H1 (cell line): Measurements from ENCODE around the gene TTC38. TPM values are rescaled to one million over a fixed set of nuclear protein-coding genes. Genes with fewer than 3 reads are reported as not detected.

Experiments used
- CTCF ChIA-PET: fragments of 300-600 bp; sonication (Branson Sonifier 250); formaldehyde crosslinking; loops from one replicate; lab custom pipeline; 2021; ENCODE audit not compliant: partially characterized antibody; lab: Charles Lee
- POLR2A ChIA-PET: fragments of 300-600 bp; sonication (Branson Sonifier 250); formaldehyde crosslinking; loops from one replicate; lab custom pipeline; 2021; ENCODE audit warnings: inconsistent platforms; ENCODE audit not compliant: partially characterized antibody; lab: Charles Lee
- DNase-seq, 2 experiments: peaks; one replicate each; pipeline versions ENCODE4 v3.0.0 to v3.0.0-alpha.2; 2010 to 2022; ENCODE audit warnings: low spot score in 2 of 2, low read depth in 1 of 2, mixed read lengths in 1 of 2
- FAIRE-seq: peaks from 2 replicates; lab custom pipeline; 2011; peaks lifted over from hg19 to GRCh38; lab: Jason Lieb, UNC
- H2AFZ ChIP-seq: 2 replicates; pipeline ENCODE4 v1.8.1; 2012; ENCODE audit warnings: low read length, inconsistent platforms
- H2AK5ac ChIP-seq: 2 replicates; pipeline ENCODE4 v1.6.1; 2013; ENCODE audit warnings: low read depth, low read length
- H2BK120ac ChIP-seq: replicated peaks from 2 replicates; pipeline ENCODE3; 2013; ENCODE audit warnings: low read depth, low read length, inconsistent platforms
- H2BK12ac ChIP-seq: 2 replicates; pipeline ENCODE4 v1.6.1; 2013; ENCODE audit warnings: low read depth, low read length
- H2BK15ac ChIP-seq: 2 replicates; pipeline ENCODE4 v1.6.1; 2013; ENCODE audit warnings: low read length
- H2BK20ac ChIP-seq: 2 replicates; pipeline ENCODE4 v1.6.1; 2013; ENCODE audit warnings: low read length
- H2BK5ac ChIP-seq: 2 replicates; pipeline ENCODE4 v1.6.1; 2013; ENCODE audit warnings: low read depth, low read length
- H3K14ac ChIP-seq: 2 replicates; pipeline ENCODE4 v1.6.1; 2013; ENCODE audit warnings: inconsistent platforms; ENCODE audit not compliant: insufficient read length
- H3K18ac ChIP-seq: 2 replicates; pipeline ENCODE4 v1.6.1; 2013; ENCODE audit warnings: low read length; ENCODE audit errors: extremely low read depth
- H3K23ac ChIP-seq: 2 replicates; pipeline ENCODE4 v1.6.1; 2013; ENCODE audit warnings: inconsistent platforms; ENCODE audit not compliant: insufficient read length
- H3K23me2 ChIP-seq: 2 replicates; pipeline ENCODE4 v1.6.1; 2013; ENCODE audit warnings: low read depth, low read length
- H3K27ac ChIP-seq: 2 replicates; pipeline ENCODE4 v1.6.1; 2011; ENCODE audit warnings: low read depth, low read length, inconsistent platforms
- H3K27me3 ChIP-seq, 4 experiments: replicated peaks in 1 of 4; 1 replicate in 1 of 4; 2 replicates in 3 of 4; pipeline versions ENCODE4 v1.6.1 to v1.8.1; 2011 to 2013; ENCODE audit warnings: low read length in 3 of 4, mild to moderate bottlenecking in 3 of 4, inconsistent platforms in 2 of 4, mixed read lengths in 2 of 4, moderate library complexity in 1 of 4; ENCODE audit not compliant: control insufficient read depth in 3 of 4, insufficient read depth in 3 of 4; ENCODE audit errors: extremely low read depth in 1 of 4
- H3K36me3 ChIP-seq, 4 experiments: 2 replicates each; pipeline versions ENCODE4 v1.6.1 to v1.8.1; 2011 to 2013; ENCODE audit warnings: mild to moderate bottlenecking in 4 of 4, low read length in 3 of 4, moderate library complexity in 2 of 4, control low read depth in 1 of 4, inconsistent platforms in 1 of 4; ENCODE audit not compliant: insufficient read depth in 4 of 4, control insufficient read depth in 2 of 4
- H3K4ac ChIP-seq: replicated peaks from 2 replicates; pipeline ENCODE3; 2013; ENCODE audit warnings: low read length, low read depth, mixed read lengths, inconsistent platforms; ENCODE audit not compliant: insufficient read length
- H3K4me1 ChIP-seq, 4 experiments: replicated peaks in 1 of 4; 1 replicate in 1 of 4; 2 replicates in 3 of 4; pipeline versions ENCODE4 v1.6.1 to v1.8.1; 2011 to 2013; ENCODE audit warnings: low read length in 3 of 4, inconsistent platforms in 2 of 4, mixed read lengths in 1 of 4; ENCODE audit not compliant: insufficient read depth in 4 of 4, control insufficient read depth in 3 of 4
- H3K4me2 ChIP-seq, 2 experiments: 2 replicates each; pipeline versions ENCODE4 v1.6.1 to v1.8.1; 2011 to 2013; ENCODE audit warnings: low read depth in 2 of 2, low read length in 2 of 2, control low read depth in 1 of 2, inconsistent platforms in 1 of 2, mild to moderate bottlenecking in 1 of 2; ENCODE audit not compliant: insufficient read depth in 1 of 2
- H3K4me3 ChIP-seq, 4 experiments: fragments of 200-600, 300-600 bp in 1 of 4; sonication (generic), shearing (Covaris generic), sonication (Bioruptor Twin) in 1 of 4; 2 replicates each; pipeline versions ENCODE4 v1.5.1 to v1.8.1; 2011 to 2016; ENCODE audit warnings: low read length in 4 of 4, low read depth in 3 of 4, control low read depth in 2 of 4, inconsistent platforms in 2 of 4, mild to moderate bottlenecking in 2 of 4, mixed read lengths in 1 of 4, moderate library complexity in 1 of 4; ENCODE audit not compliant: insufficient read depth in 2 of 4; ENCODE audit errors: extremely low read depth in 1 of 4
- H3K56ac ChIP-seq: replicated peaks from 2 replicates; pipeline ENCODE3; 2013; ENCODE audit warnings: low read depth, mild to moderate bottlenecking, mixed read lengths, low read length, inconsistent platforms; ENCODE audit not compliant: insufficient read length
- H3K79me1 ChIP-seq: 2 replicates; pipeline ENCODE4 v1.6.1; 2013; ENCODE audit warnings: low read depth, low read length, control low read depth
- H3K79me2 ChIP-seq, 2 experiments: 2 replicates each; pipeline versions ENCODE4 v1.6.1 to v1.8.1; 2012 to 2013; ENCODE audit warnings: low read length in 2 of 2, mild to moderate bottlenecking in 2 of 2, inconsistent platforms in 1 of 2; ENCODE audit not compliant: insufficient read depth in 2 of 2, control insufficient read depth in 1 of 2
- H3K9ac ChIP-seq, 4 experiments: replicated peaks in 1 of 4; 1 replicate in 1 of 4; 2 replicates in 3 of 4; pipeline versions ENCODE4 v1.6.1 to v1.8.1; 2011 to 2013; ENCODE audit warnings: low read depth in 3 of 4, low read length in 3 of 4, control low read depth in 2 of 4, mild to moderate bottlenecking in 2 of 4, moderate library complexity in 2 of 4, inconsistent platforms in 1 of 4; ENCODE audit errors: extremely low read depth in 1 of 4
- H3K9me3 ChIP-seq, 2 experiments: 2 replicates each; pipeline versions ENCODE4 v1.6.1 to v1.8.1; 2012 to 2013; ENCODE audit warnings: mild to moderate bottlenecking in 2 of 2, moderate library complexity in 2 of 2, control low read depth in 1 of 2, inconsistent platforms in 1 of 2, low read depth in 1 of 2, low read length in 1 of 2, mixed read lengths in 1 of 2; ENCODE audit not compliant: insufficient read depth in 2 of 2
- H4K20me1 ChIP-seq, 2 experiments: replicated peaks in 1 of 2; 2 replicates each; pipeline versions ENCODE3 to v1.8.1; 2011 to 2013; ENCODE audit warnings: inconsistent platforms in 2 of 2, low read length in 2 of 2, mild to moderate bottlenecking in 1 of 2; ENCODE audit not compliant: insufficient read depth in 2 of 2, control insufficient read depth in 1 of 2
- H4K5ac ChIP-seq: 2 replicates; pipeline ENCODE4 v1.6.1; 2013; ENCODE audit warnings: low read length, low read depth, mixed read lengths, inconsistent platforms; ENCODE audit not compliant: insufficient read length
- H4K8ac ChIP-seq: 2 replicates; pipeline ENCODE4 v1.8.0; 2013; ENCODE audit warnings: mild to moderate bottlenecking, moderate library complexity, low read length, inconsistent platforms; ENCODE audit not compliant: insufficient read depth; ENCODE audit errors: extremely low read depth
- H4K91ac ChIP-seq: replicated peaks from 2 replicates; pipeline ENCODE3; 2013; ENCODE audit warnings: low read length, mixed read lengths, inconsistent platforms; ENCODE audit not compliant: insufficient read length
- ASH2L ChIP-seq: fragments of 200-600, 300-600 bp; sonication (generic); IDR thresholded peaks from one replicate; pipeline ENCODE4 v1.7.1; 2017; ENCODE audit warnings: low read length
- ATF2 ChIP-seq: IDR thresholded peaks from 2 replicates; pipeline ENCODE4 v1.6.1; 2012; ENCODE audit warnings: low read length, inconsistent platforms
- BRCA1 ChIP-seq: IDR thresholded peaks from 2 replicates; pipeline ENCODE4 v1.6.1; 2012; ENCODE audit warnings: low read depth, low read length, improper control_type of control experiment
- CREB1 ChIP-seq: IDR thresholded peaks from 2 replicates; pipeline ENCODE4 v1.6.1; 2012; ENCODE audit warnings: inconsistent platforms
- E2F6 ChIP-seq: IDR thresholded peaks from 2 replicates; pipeline ENCODE4 v1.6.1; 2012; ENCODE audit warnings: inconsistent platforms
- GTF2F1 ChIP-seq: IDR thresholded peaks from 2 replicates; pipeline ENCODE4 v1.6.1; 2012; ENCODE audit warnings: low read depth, low read length, improper control_type of control experiment, borderline replicate concordance
- RBBP5 ChIP-seq: IDR thresholded peaks from 2 replicates; pipeline ENCODE4 v1.7.1; 2012; ENCODE audit warnings: low read depth, mild to moderate bottlenecking, inconsistent platforms, low read length, moderate library complexity, borderline replicate concordance
- SIN3A ChIP-seq, 2 experiments: IDR thresholded peaks in 1 of 2; conservative IDR thresholded peaks in 1 of 2; 2 replicates each; pipeline ENCODE4 v1.6.1; 2011 to 2012; ENCODE audit warnings: low read length in 2 of 2, improper control_type of control experiment in 1 of 2, low read depth in 1 of 2, mild to moderate bottlenecking in 1 of 2
- TAF1 ChIP-seq: IDR thresholded peaks from 2 replicates; pipeline ENCODE4 v1.6.1; 2011; ENCODE audit warnings: mild to moderate bottlenecking, low read depth, low read length
- TAF7 ChIP-seq: optimal IDR thresholded peaks from 2 replicates; pipeline ENCODE3; 2011; ENCODE audit warnings: low read depth, mild to moderate bottlenecking, inconsistent platforms, low read length, moderate library complexity, borderline replicate concordance
- WGBS, 2 experiments: shearing (Covaris generic) in 1 of 2; methylation state at CpG; one replicate each; pipeline versions ENCODE4 v1.1.6 to v1.1.7; 2013 to 2015; ENCODE audit warnings: low lambda C conversion rate in 2 of 2, mixed read lengths in 2 of 2, inconsistent platforms in 1 of 2, low coverage in 1 of 2, missing lambda C conversion rate in 1 of 2; ENCODE audit not compliant: insufficient replicate concordance in 2 of 2, insufficient coverage in 1 of 2, insufficient read length in 1 of 2; ENCODE audit errors: extremely low coverage in 1 of 2, missing lambda C conversion rate in 1 of 2; 5-methylcytosine and 5-hydroxymethylcytosine counted together
- polyA plus RNA-seq, 7 experiments: library from polyadenylated mRNA; depleted of rRNA in 3 of 7; stranded (reverse) in 5 of 7; unstranded in 2 of 7; fragments of >200 nt in 5 of 7; fragments of 200-250 nt in 2 of 7; gene quantifications; 1 replicate in 5 of 7; 2 replicates in 1 of 7; 4 replicates in 1 of 7; pipeline versions ENCODE4 v1.2.1 to v1.2.3, GENCODE V29; 2011 to 2013; ENCODE audit warnings: missing spikeins in 2 of 7, mixed read lengths in 2 of 7
- total RNA-seq: library from RNA; stranded (reverse); fragmentation: NEBNext Ultra II Directional; extraction: Animal tissue kit (Norgen Biotek cat#: 25700); gene quantifications from 2 replicates; pipeline ENCODE4 v1.2.1, GENCODE V29; 2021
- TF ChIP-seq, protein P1 (sequence below): IDR thresholded peaks from 2 replicates; pipeline ENCODE4 v1.6.1; 2011; ENCODE audit warnings: low read length, improper control_type of control experiment

Gene TTC38
- total and polyA plus RNA-seq, 2 of the 8 experiments (the other 6 are each of a cell fraction or from before 2014, with no cell fraction given): 25.3 to 34.8 TPM

DNA sequence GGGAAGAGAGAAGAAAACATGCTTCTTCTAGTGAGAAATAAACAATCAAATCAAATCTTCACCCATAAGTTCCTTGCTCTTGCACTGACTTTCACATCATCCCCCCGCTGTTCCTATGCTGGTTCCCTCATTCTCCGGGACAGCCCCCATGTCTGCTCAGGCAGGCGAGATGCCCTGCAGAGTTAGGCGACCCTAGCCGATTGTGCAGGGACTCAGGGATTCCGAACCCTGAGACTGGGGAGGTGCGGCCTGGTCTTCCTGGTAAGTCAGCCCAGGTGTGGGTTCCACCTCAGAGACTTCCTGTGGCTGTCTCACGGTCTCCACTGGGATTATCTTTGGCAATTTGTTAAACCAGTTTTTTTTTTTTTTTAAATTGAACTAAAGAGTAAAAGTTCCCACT, 6.6 kb downstream of the TTC38 start:
- Histone ChIP-seq H3K23me2 (no peaks in the 10 kb centered on the region), H3K18ac (no peak overlapping the region), H3K79me1 (no peaks in the 10 kb centered on the region), H3K14ac (no peak overlapping the region), H4K20me1 (peaks cover 0 to 5% of the 10 kb centered on the region in 2 experiments), H3K56ac (no peak overlapping the region), H3K4me2 (no peak overlapping the region), H3K4me1 (no peaks in the 10 kb centered on the region), H3K27ac (no peak overlapping the region), H2AK5ac (no peak overlapping the region), H3K79me2 (no peaks in the 10 kb centered on the region), H4K5ac (no peak overlapping the region), H2BK20ac (no peak overlapping the region), H3K36me3 (peaks cover 6 to 16% (median 12%) of the 10 kb centered on the region in 4 experiments; a peak in 4 of 8 replicates), H2BK15ac (no peak overlapping the region), H2AFZ (no peak overlapping the region), H3K9me3 (no peaks in the 10 kb centered on the region), H3K9ac (no peak overlapping the region), H3K27me3 (no peaks in the 10 kb centered on the region), H3K4me3 (no peak overlapping the region), H3K4ac (no peak overlapping the region), H2BK12ac (no peak overlapping the region), H4K91ac (no peak overlapping the region), H2BK120ac (no peak overlapping the region), H2BK5ac (no peak overlapping the region), H3K23ac (no peak overlapping the region), H4K8ac (no peak overlapping the region)
- FAIRE-seq (no peak), DNase-seq (no peak)
- WGBS, 2 experiments: 92% methylated on average over 8 of the region's 8 CpGs; no CpG with 5 or more reads in 1 of the 2 experiments
- ChIA-PET POLR2A (interaction anchor here (1.0 kb wide), 1 partner anchor 21 kb away, joined by 3 read pairs; no protein-coding TSS in a partner anchor), CTCF (no interaction called here)
- TF ChIP-seq TAF7: no peak
- no peak for TF ChIP-seq TAF1
- TF ChIP-seq, protein P1, sequence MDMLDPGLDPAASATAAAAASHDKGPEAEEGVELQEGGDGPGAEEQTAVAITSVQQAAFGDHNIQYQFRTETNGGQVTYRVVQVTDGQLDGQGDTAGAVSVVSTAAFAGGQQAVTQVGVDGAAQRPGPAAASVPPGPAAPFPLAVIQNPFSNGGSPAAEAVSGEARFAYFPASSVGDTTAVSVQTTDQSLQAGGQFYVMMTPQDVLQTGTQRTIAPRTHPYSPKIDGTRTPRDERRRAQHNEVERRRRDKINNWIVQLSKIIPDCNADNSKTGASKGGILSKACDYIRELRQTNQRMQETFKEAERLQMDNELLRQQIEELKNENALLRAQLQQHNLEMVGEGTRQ: no peak
- TF ChIP-seq BRCA1: no peak
- TF ChIP-seq GTF2F1: no peak
- no peak for TF ChIP-seq CREB1
- TF ChIP-seq ATF2: no peak
- TF ChIP-seq SIN3A (conservative IDR thresholded peaks at IDR 0.05 in 1 of 2, IDR thresholded peaks at IDR 0.05 in 1 of 2; ENCODE audit: low read depth in 1 of 2, low read length in 2 of 2): no peak
- TF ChIP-seq ASH2L: no peak
- TF ChIP-seq RBBP5: no peak
- no peak for TF ChIP-seq E2F6
